HG02970 (cell line): ENCODE data around the gene SETD1B.
"Not testable (repeated sequence)": the region's sequence is repeated elsewhere in the genome, so short reads cannot be mapped to it uniquely, and the experiment has no call there.

Experiments
- ATAC-seq: cut with Tn5 transposase; IDR thresholded peaks from one replicate; pipeline ENCODE4 v1.9.1; 2021; ENCODE audit warnings: mild to moderate bottlenecking, moderate library complexity, moderate number of reproducible peaks; ENCODE audit not compliant: unreplicated experiment, low FRiP score

The SETD1B gene

DNA sequence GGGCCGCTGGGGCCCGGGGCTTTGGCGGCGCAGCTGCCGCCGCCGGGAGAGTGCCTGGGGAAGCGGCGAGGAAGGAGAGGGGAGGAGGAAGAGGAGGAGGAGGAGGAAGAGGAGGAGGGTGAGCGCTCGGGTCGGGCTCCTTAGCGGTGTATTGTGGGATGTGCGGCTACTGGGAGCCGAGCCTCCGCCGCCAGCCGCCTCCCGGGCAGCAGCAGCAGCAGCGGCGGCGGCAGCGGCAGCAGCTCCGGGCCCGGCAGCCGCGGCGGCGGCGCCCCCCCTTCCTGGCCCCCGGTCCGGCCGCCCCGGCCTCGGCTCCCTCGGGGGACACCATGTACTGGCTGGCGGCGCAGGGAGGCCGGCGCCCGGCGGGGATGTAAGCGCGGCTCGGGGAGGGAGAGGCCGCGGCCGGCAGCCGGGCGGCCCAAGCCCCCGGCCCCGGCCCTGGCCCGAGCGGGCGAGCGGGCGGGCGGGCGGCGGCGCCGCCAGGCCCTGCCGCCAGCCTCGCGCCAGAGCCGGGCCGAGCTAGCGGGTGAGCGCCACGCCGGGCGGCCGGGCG lies at the start of gene SETD1B:
TSS of gene SETD1B (plus strand) at position 149 of the 556 bp plus-strand sequence. CDS start 729 bp downstream, outside the sequence.
- no peak for ATAC-seq

- ATAC-seq = no peak
Measured at GRCh38 chr12:121754836-121755235, 49.0 kb upstream of the SETD1B start.

GRCh38 chr12:121755591-121755990 lies 48.2 kb upstream of the SETD1B start:
- ATAC-seq = no peak

- not testable (repeated sequence) for ATAC-seq
Measured at GRCh38 chr12:121758536-121758935, 45.3 kb upstream of the SETD1B start.

- ATAC-seq = no peak
Measured at GRCh38 chr12:121762269-121762668, 41.5 kb upstream of the SETD1B start.

GRCh38 chr12:121764808-121765207 lies 39.0 kb upstream of the SETD1B start:
- ATAC-seq = no peak

DNA sequence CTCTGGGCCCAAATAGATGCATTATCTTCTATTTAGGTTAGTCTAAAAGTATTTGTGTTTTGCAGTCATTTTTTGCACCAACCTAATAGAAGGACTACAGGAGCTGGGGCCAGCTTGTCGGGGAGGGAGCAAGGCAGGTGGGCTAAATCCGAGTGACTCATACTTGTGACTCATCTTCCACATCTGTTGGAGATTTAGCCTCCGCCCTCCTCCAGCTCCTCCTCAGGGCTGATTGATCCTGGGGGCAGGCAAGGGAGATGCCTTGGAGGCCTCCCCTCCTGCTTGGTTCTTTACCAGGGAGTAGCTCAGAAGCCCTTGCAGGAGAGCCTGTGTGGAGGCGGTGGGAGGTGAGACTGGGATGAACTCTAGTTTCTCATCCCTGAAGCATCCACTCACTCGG lies 38.2 kb upstream of the SETD1B start:
- ATAC-seq = no peak

GRCh38 chr12:121766290-121767039 lies 37.3 kb upstream of the SETD1B start:
- no peak for ATAC-seq

GRCh38 chr12:121767525-121768016 lies 36.2 kb upstream of the SETD1B start:
- ATAC-seq = no peak

- no peak for ATAC-seq
Measured at GRCh38 chr12:121769297-121769830, 34.4 kb upstream of the SETD1B start.

DNA sequence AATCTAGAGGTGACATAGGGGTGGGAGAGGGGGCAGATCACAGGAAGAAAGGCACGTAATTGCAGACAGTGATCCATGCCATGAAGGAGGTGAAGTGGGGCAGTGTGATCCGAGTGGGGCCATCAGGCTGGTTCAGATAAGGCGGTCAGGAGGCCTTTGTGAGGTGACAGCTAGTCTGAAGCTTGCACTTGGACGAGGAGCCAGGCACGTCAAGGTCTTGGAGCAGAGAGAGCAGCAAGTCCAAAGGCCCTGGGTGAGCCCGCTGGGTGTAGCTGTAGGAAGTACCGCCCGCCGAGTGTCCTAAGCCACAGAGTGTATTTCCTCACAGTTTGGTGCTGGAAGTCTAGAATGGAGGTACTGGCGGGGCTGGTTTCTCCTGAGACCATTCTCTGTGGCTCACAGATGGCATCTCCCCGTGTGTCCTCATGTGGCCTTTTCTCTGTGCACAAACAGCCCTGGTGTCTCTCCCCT lies 33.9 kb upstream of the SETD1B start:
- ATAC-seq = no peak

DNA sequence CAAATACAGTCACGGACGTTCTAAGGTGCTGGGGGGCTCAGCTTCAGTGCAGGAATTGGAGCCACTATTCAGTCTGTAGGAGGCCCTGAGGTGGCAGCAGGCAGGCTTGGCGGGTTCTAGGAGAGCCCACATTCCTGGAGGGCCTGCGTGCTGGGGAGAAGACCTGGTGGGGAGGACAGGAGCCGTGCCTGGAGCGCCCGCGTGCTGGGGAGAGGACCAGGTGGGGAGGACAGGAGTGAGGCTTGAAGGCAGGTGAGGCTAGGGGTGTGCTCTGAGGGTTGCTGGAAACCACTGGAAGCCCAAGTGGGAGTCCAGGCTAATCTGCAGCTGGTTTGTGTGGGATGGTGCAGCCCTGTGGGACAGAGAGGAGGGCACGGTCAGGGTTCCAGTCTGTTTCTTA lies 33.4 kb upstream of the SETD1B start:
- ATAC-seq = no peak

GRCh38 chr12:121770813-121771625 lies 32.8 kb upstream of the SETD1B start:
- ATAC-seq = no peak

- ATAC-seq = no peak
Measured at GRCh38 chr12:121773011-121773777, 30.6 kb upstream of the SETD1B start.

GRCh38 chr12:121774968-121775474 lies 28.8 kb upstream of the SETD1B start:
- no peak for ATAC-seq

- no peak for ATAC-seq
Measured at GRCh38 chr12:121775501-121775900, 28.3 kb upstream of the SETD1B start.

- no peak for ATAC-seq
Measured at GRCh38 chr12:121776190-121777098, 27.4 kb upstream of the SETD1B start.

DNA sequence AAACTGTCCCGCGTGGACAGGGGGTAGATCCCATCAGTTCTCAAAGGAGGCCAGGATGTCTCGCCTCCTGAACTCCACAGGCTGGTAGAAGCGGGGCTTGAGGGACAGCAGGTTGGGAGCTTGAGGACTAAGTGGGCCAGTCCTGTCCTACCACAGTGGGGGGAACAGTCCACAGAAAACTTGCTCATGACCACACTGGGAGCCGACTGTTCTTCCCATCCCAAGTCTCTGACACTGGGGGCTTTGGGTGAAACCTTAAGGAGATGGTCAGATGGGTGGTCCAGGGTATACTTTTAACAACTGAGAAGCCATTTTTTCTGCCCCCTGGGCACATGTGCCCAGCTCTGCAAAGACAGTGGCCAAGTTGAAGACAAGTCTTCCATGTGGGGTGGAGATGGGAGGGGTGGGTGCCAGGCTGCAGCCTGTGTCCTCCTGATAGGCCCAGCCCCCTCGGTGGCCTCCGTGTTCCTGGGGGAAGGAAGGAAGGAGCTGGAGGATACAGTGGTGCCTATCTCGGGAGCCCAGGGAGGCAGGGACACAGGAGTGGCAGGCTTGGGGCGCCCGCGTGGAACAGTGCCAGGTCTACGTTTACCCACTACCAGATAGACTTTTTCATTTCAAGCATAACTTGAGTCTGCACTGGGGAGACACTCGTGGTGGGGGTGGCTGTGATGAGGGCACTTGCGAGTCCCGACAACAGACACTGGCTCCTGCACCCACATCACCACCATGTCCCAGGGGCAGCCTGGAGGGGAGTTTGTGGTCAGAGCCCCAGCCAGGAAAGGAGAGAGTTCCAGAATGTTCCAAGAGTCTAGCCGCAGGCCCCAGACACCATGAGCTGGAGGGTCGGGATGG lies 25.0 kb upstream of the SETD1B start:
- no peak for ATAC-seq
